Right lobe of liver (tissue), 6 donors: ENCODE measurements around the gene ANTXR1. TPM values are rescaled to one million over a fixed set of nuclear protein-coding genes. Genes with fewer than 3 reads are reported as not detected.

Experiments
- ATAC-seq, 4 donors: fragments of 200-7000 bp; cut with Tn5 transposase; one replicate each; pipeline ENCODE4 v1.9.1; 2020; ENCODE audit warnings: mild to moderate bottlenecking in 4 of 4, moderate library complexity in 4 of 4
- DNase-seq, 3 donors: peaks; one replicate each; pipeline ENCODE4 v3.0.0-alpha.2; 2020
- H3K27ac ChIP-seq, 3 donors: fragments of 200-600 bp; one replicate each; pipeline ENCODE4 v1.8.0; 2022
- H3K27me3 ChIP-seq, 2 donors: fragments of 200-600 bp; one replicate each; pipeline ENCODE4 v1.8.0; 2022
- H3K36me3 ChIP-seq, 4 donors: fragments of 200-600 bp; sonication (generic) in 1 of 4; one replicate each; pipeline versions ENCODE4 v1.5.1 to v1.8.0; 2017 to 2022; ENCODE audit warnings: control low read depth in 1 of 4
- H3K4me1 ChIP-seq, 4 donors: fragments of 200-600 bp; sonication (generic) in 1 of 4; one replicate each; pipeline versions ENCODE4 v1.5.1 to v1.8.0; 2017 to 2022; ENCODE audit warnings: control low read depth in 1 of 4
- H3K4me3 ChIP-seq, 3 donors: fragments of 200-600 bp; one replicate each; pipeline ENCODE4 v1.8.0; 2022
- H3K9me3 ChIP-seq, 4 donors: fragments of 200-600 bp; sonication (generic) in 1 of 4; one replicate each; pipeline versions ENCODE4 v1.5.1 to v1.8.0; 2017 to 2022; ENCODE audit warnings: control low read depth in 1 of 4
- CTCF ChIP-seq, 4 donors: fragments of 200-600 bp in 3 of 4; fragments of 450-650 bp in 1 of 4; IDR thresholded peaks; one replicate each; pipeline versions ENCODE4 v1.5.1 to v1.8.0; 2016 to 2022; ENCODE audit warnings: antibody characterized with exemption in 4 of 4, mild to moderate bottlenecking in 2 of 4
- POLR2A ChIP-seq: fragments of 450-650 bp; IDR thresholded peaks from one replicate; pipeline ENCODE4 v1.6.1; 2017; ENCODE audit warnings: antibody characterized with exemption, mild to moderate bottlenecking
- WGBS: methylation state at CpG from one replicate; pipeline ENCODE4 v1.1.6; 2018; ENCODE audit warnings: low coverage, low lambda C conversion rate; ENCODE audit not compliant: insufficient coverage; ENCODE audit errors: missing lambda C conversion rate; 5-methylcytosine and 5-hydroxymethylcytosine counted together
- intact Hi-C, 2 donors: fragments of 100-400 bp; cut with DNase I; formaldehyde crosslinking; loops; one replicate each; pipeline versions ENCODE4 v1.11.2 to v1.14.1; 2022
- total RNA-seq, 6 experiments: library from RNA; depleted of rRNA in 2 of 6; stranded (reverse); fragments of >200 nt in 2 of 6; fragmentation: NEBNext Ultra II Directional in 3 of 6; extraction: Animal tissue kit (Norgen Biotek cat#: 25700) in 3 of 6; gene quantifications; one replicate each; pipeline versions ENCODE4 v1.1.0 to v1.2.4, GENCODE V29; 2016 to 2023
- donor health status: DM: no; HTN: yes; CAD: no.
- donor health status: DM: no; HTN: no; CAD: no.
- donor health status: DM: no; HTN: no; CAD: no.
- donor health status: DM: no; HTN: yes; CAD: no.
- donor health status: DM: no; HTN: yes; CAD: no.

ANTXR1 gene
- total RNA-seq, 6 experiments from 2014 or later: 1.1 to 4.1 (median 2.9) TPM

GRCh38 chr2:69260666-69261065, 247.7 kb downstream of the ANTXR1 start:
- no peaks in the 10 kb centered on the region for H3K4me1 ChIP-seq
- no peak for ATAC-seq
- no peak overlapping the region for H3K4me3 ChIP-seq
- no peak for DNase-seq
- H3K36me3 ChIP-seq: no peaks in the 10 kb centered on the region
- intact Hi-C loops: no loop called here
- H3K27ac ChIP-seq: no peak overlapping the region
- TF ChIP-seq CTCF (IDR thresholded peaks at IDR 0.05) (no peak), POLR2A (no peak)
- no peaks in the 10 kb centered on the region for H3K27me3 ChIP-seq
- H3K9me3 ChIP-seq: no peaks in the 10 kb centered on the region

DNA sequence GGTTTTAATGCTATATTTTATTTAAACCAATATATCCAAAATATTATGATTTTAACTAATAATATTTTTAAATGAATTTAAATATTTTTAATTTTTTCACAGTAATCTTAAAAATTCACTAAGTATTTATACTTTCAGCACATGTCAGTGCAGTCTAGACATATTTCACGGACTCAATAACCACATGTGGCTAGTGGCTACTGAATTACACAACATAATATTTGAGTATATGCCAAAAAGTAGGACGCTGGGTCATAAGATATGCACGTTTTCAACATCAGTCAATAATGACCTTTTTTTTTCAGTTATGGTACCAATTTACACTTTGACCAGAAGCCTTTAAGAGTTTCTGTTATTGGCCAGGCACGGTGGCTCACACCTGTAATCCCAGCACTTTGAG, 256.4 kb downstream of the ANTXR1 start:
- Histone ChIP-seq H3K27ac (no peak overlapping the region), H3K9me3 (no peaks in the 10 kb centered on the region), H3K4me1 (no peaks in the 10 kb centered on the region), H3K36me3 (no peaks in the 10 kb centered on the region), H3K4me3 (no peak overlapping the region), H3K27me3 (no peaks in the 10 kb centered on the region)
- TF ChIP-seq POLR2A: no peak
- no peak for TF ChIP-seq CTCF (IDR thresholded peaks at IDR 0.05)
- intact Hi-C loops: no loop called here
- no peak for DNase-seq
- no peak for ATAC-seq
- 38% methylated on average over 4 of the region's 4 CpGs for WGBS

GRCh38 chr2:69271831-69272257, 258.9 kb downstream of the ANTXR1 start:
- DNase-seq: no peak
- Histone ChIP-seq H3K36me3 (no peaks in the 10 kb centered on the region), H3K4me3 (no peak overlapping the region), H3K27ac (no peak overlapping the region), H3K27me3 (no peaks in the 10 kb centered on the region), H3K9me3 (no peaks in the 10 kb centered on the region), H3K4me1 (no peaks in the 10 kb centered on the region)
- WGBS: 47% methylated on average over 3 of the region's 3 CpGs
- TF ChIP-seq POLR2A (no peak), CTCF (IDR thresholded peaks at IDR 0.05) (no peak)
- peak in 2 of 4 donors; percentile 24 to 45 for ATAC-seq
- intact Hi-C loops: no loop called here

- TF ChIP-seq CTCF (IDR thresholded peaks at IDR 0.05) (peak; percentile 30 to 50 (median 38)), POLR2A (no peak)
- no peaks in the 10 kb centered on the region for H3K36me3 ChIP-seq
- no peak overlapping the region for H3K27ac ChIP-seq
- no peaks in the 10 kb centered on the region for H3K27me3 ChIP-seq
- DNase-seq: peak; percentile 57 to 67 (median 66)
- H3K4me3 ChIP-seq: no peak overlapping the region
- intact Hi-C loops: no loop called here
- WGBS: 83% methylated on average over 4 of the region's 9 CpGs
- H3K9me3 ChIP-seq: no peaks in the 10 kb centered on the region
- H3K4me1 ChIP-seq: no peaks in the 10 kb centered on the region
- peak; percentile 65 to 97 (median 91) for ATAC-seq
These were observed 260.0 kb downstream of the ANTXR1 start for GRCh38 chr2:69272803-69273471.
